ENCODE data around the gene ZFP91. TPM values are rescaled to one million over a fixed set of nuclear protein-coding genes. Genes with fewer than 3 reads are reported as not detected.

The ZFP91 gene
- total RNA-seq, 1 donor from 2014 or later: 52.9 TPM

DNA sequence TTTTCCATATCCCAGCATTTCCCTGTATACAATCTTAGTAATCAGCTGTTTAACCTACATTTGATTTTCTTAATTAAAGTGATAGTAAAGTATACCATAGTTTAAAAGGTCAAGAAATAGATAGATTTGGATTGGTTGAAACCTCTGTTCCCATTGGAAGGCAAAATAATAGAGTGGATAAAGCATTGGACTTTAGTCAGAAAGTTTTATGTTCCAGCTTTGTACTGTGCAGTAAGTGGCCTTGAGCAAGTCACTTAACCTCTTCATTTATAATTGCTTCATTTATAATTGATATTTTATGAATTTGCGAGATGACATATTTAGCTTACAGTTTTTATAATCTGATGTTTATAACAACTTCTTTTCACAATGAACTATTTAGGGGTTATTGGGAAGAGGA lies 3.6 kb downstream of the ZFP91 start:
- TF ChIP-seq, protein P1, sequence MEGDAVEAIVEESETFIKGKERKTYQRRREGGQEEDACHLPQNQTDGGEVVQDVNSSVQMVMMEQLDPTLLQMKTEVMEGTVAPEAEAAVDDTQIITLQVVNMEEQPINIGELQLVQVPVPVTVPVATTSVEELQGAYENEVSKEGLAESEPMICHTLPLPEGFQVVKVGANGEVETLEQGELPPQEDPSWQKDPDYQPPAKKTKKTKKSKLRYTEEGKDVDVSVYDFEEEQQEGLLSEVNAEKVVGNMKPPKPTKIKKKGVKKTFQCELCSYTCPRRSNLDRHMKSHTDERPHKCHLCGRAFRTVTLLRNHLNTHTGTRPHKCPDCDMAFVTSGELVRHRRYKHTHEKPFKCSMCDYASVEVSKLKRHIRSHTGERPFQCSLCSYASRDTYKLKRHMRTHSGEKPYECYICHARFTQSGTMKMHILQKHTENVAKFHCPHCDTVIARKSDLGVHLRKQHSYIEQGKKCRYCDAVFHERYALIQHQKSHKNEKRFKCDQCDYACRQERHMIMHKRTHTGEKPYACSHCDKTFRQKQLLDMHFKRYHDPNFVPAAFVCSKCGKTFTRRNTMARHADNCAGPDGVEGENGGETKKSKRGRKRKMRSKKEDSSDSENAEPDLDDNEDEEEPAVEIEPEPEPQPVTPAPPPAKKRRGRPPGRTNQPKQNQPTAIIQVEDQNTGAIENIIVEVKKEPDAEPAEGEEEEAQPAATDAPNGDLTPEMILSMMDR (IDR thresholded peaks at IDR 0.05): no peak
- Mint-ChIP-seq H3K27ac (no peak overlapping the region), H3K9me3 (no peaks in the 10 kb centered on the region), H3K4me1 (peaks cover 68% of the 10 kb centered on the region), H3K4me3 (no peak overlapping the region), H3K27me3 (no peaks in the 10 kb centered on the region), H3K36me3 (ENCODE audit: low read depth) (peaks cover 58% of the 10 kb centered on the region)
- ChIA-PET POLR2A (interaction anchor here (0.8 kb wide), 1 partner anchor 9 kb away, joined by 7 read pairs; no protein-coding TSS in a partner anchor), CTCF (interaction anchor here (1.3 to 2.0 kb wide), 2 partner anchors 15 to 47 kb away, joined by 3 to 12 read pairs; no protein-coding TSS in a partner anchor)
- intact Hi-C loops (cut with micrococcal nuclease): no loop called here
- ATAC-seq (ENCODE audit: low read depth): no peak
- DNase-seq: no peak

DNA sequence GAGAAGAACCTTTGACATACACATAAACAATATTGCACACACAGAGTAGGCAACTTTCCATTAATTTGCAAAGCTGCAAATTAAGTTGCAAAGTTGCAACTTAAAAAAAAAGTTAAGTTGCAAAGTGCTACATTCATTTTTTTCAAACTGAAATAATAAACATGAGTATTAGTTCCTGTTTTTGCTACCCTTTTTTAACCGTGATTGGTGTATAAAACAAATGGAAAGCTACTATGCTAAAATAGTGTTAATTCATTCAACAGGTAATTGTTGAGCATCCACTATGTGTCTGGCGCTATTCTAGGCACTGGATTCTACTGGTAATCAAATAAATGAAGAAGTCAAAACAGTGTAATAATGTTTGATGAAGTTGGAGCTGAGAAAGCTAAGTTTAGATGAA lies 8.1 kb downstream of the ZFP91 start:
- POLR2A ChIA-PET: interaction anchor here (1.0 to 1.8 kb wide), 4 partner anchors 9 to 19 kb away, joined by 6 to 11 read pairs (median 8); partner anchors contain the start of gene LPXN
- intact Hi-C loops (cut with micrococcal nuclease): loop anchor here (2.0 kb wide), 1 partner anchor 20 kb away; no protein-coding TSS in a partner anchor
- no peaks in the 10 kb centered on the region for H3K27me3 Mint-ChIP-seq
- peak overlapping the region; percentile 12 for H3K4me3 Mint-ChIP-seq
- H3K36me3 Mint-ChIP-seq (ENCODE audit: low read depth): peaks cover 50% of the 10 kb centered on the region
- ATAC-seq (ENCODE audit: low read depth): peak; percentile 34
- H3K4me1 Mint-ChIP-seq: peaks cover 49% of the 10 kb centered on the region
- DNase-seq: no peak
- H3K9me3 Mint-ChIP-seq: no peaks in the 10 kb centered on the region
- CTCF ChIA-PET: interaction anchor here (2.6 kb wide), 1 partner anchor 19 kb away, joined by 19 read pairs; no protein-coding TSS in a partner anchor
- peak overlapping the region; percentile 38 for H3K27ac Mint-ChIP-seq
- TF ChIP-seq, protein P1 (IDR thresholded peaks at IDR 0.05): no peak

DNA sequence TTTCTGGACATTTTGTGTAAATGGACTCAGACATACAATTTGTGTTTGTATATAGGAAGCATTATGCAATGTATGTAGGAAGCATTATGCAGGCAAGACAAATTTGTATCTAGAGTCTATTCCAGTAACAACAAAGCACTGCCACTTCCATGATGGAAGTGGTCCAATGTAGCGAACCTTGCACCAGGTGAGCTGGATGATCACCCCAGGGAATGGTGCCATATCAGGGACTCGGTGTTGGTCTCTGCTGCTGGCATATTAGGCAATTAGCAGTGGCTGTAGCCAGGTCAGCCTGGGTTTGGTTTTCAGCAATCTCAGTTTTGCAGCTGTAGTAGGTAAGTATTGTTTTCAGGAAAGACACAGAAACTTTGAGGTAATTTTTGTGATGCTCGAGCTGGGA lies 12.8 kb downstream of the ZFP91 start:
- no peaks in the 10 kb centered on the region for H3K27me3 Mint-ChIP-seq
- no peak overlapping the region for H3K27ac Mint-ChIP-seq

DNA sequence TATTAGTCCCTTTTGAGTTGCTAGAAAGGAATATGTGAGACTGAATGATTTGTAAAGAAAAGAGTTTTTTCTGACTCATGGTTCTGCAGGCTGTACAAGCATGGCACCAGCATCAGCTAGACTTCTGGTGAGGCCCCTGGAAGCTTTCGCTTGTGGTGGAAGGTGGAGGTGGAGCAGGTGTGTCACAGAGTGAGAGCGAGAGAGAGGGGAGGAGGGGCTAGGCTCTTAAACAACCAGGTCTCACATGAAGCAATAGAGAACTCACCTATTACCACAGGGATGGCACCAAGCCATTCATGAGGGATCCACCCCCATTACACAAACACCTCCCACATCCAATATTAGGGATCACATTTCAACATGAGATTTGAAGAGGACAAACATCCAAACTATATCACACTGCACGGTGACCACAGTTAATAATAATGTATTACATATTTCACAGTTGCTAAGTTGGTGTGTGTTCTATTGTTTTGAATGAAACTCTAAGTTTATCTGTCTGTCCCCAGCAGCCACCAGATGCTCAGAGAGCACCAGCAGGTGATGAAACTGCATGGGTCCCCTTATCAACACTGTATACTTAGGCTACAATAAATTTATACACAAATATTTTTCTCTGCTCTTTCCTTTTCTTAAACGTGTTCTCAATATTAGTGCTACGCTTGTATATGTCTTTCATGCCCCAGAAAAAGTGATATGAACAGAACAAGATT lies 14.1 kb downstream of the ZFP91 start:
- Mint-ChIP-seq H3K27ac (no peak overlapping the region), H3K4me1 (peaks cover 33% of the 10 kb centered on the region)
- no peak for DNase-seq

More for the DNA sequence above, 12.8 kb downstream of the ZFP91 start:
- no peak overlapping the region for H3K4me3 Mint-ChIP-seq
- H3K9me3 Mint-ChIP-seq: no peaks in the 10 kb centered on the region
- no peak for DNase-seq
- H3K36me3 Mint-ChIP-seq (ENCODE audit: low read depth): peaks cover 59% of the 10 kb centered on the region
- H3K4me1 Mint-ChIP-seq: peaks cover 36% of the 10 kb centered on the region
- POLR2A ChIA-PET: interaction anchor here (0.7 to 1.3 kb wide), 2 partner anchors 18 to 561 kb away, joined by 4 read pairs; no protein-coding TSS in a partner anchor
- intact Hi-C loops (cut with micrococcal nuclease): no loop called here
- CTCF ChIA-PET: no interaction called here
- TF ChIP-seq, protein P1 (IDR thresholded peaks at IDR 0.05): no peak
- ATAC-seq (ENCODE audit: low read depth): no peak

More for the DNA sequence above, 14.1 kb downstream of the ZFP91 start:
- intact Hi-C loops (cut with micrococcal nuclease): no loop called here
- H3K9me3 Mint-ChIP-seq: no peaks in the 10 kb centered on the region
- no peak overlapping the region for H3K4me3 Mint-ChIP-seq
- CTCF ChIA-PET: interaction anchor here (1.0 kb wide), 1 partner anchor 11 kb away, joined by 3 read pairs; no protein-coding TSS in a partner anchor
- peaks cover 57% of the 10 kb centered on the region for H3K36me3 Mint-ChIP-seq (ENCODE audit: low read depth)
- no peaks in the 10 kb centered on the region for H3K27me3 Mint-ChIP-seq
- TF ChIP-seq, protein P1 (IDR thresholded peaks at IDR 0.05): no peak
- ATAC-seq (ENCODE audit: low read depth): no peak
- POLR2A ChIA-PET: no interaction called here
